Coronary artery (tissue), 2 donors: ENCODE results near the gene FARP2.
"Not testable (repeated sequence)": the region's sequence is repeated elsewhere in the genome, so short reads cannot be mapped to it uniquely, and the experiment has no call there.

ENCODE experiments used
- DNase-seq: peaks from one replicate; pipeline ENCODE4 v3.0.0-alpha.2; 2017; ENCODE audit warnings: low spot score
- H3K27ac ChIP-seq, 2 donors: fragments of 200-600 bp; sonication (generic); one replicate each; pipeline ENCODE4 v1.5.1; 2016 to 2019
- H3K4me3 ChIP-seq: fragments of 200-600 bp; sonication (generic); 2 replicates; pipeline ENCODE4 v1.5.1; 2016; ENCODE audit warnings: mild to moderate bottlenecking, moderate library complexity
- TF ChIP-seq, protein P1 (sequence below): fragments of 200-600 bp; sonication (generic); IDR thresholded peaks from one replicate; pipeline ENCODE4 v1.5.1; 2019; ENCODE audit warnings: antibody characterized with exemption

FARP2 gene

DNA sequence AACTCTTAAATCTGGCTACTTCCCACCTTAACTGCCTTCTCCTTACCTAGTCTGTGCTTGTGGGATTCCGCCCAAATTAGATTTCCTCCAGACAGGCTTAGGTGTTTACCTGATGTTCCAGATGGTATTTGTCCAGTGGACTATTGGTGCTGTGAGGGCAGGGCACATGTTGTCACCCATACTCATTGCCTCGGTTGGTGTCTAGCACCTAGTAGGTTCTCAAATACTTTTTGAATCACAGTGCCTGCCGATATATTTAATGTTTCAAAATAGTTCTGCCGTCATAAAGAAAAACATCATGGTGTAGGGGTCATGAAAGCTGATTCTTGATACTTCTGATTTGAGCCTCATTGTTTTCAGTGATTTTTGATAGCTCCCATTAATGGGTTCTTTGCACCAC lies 39.3 kb upstream of the FARP2 start:
- Histone ChIP-seq H3K4me3 (peak overlapping the region; percentile 86), H3K27ac (peak overlapping the region; percentile 90 to 96)
- TF ChIP-seq, protein P1, sequence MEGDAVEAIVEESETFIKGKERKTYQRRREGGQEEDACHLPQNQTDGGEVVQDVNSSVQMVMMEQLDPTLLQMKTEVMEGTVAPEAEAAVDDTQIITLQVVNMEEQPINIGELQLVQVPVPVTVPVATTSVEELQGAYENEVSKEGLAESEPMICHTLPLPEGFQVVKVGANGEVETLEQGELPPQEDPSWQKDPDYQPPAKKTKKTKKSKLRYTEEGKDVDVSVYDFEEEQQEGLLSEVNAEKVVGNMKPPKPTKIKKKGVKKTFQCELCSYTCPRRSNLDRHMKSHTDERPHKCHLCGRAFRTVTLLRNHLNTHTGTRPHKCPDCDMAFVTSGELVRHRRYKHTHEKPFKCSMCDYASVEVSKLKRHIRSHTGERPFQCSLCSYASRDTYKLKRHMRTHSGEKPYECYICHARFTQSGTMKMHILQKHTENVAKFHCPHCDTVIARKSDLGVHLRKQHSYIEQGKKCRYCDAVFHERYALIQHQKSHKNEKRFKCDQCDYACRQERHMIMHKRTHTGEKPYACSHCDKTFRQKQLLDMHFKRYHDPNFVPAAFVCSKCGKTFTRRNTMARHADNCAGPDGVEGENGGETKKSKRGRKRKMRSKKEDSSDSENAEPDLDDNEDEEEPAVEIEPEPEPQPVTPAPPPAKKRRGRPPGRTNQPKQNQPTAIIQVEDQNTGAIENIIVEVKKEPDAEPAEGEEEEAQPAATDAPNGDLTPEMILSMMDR, result no peak
- DNase-seq, result no peak

DNA sequence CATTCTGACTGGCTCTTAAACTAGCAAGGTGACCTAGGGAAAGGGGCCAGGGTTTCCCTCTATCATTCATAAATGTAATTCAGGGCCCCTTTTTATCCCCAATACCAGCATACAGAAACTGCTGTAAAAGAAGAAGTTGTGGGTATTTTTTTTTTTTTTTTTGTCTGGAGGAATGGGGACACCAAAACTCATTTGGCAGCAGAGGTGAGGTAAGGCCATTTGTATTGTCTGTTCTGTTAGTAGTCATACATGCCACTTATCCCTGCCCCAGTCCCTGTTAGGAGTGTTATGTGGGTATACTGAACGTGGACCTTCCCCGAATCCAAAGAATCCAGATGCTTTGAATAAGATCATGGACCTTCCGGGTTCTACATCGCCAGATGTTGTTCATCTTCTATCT lies 38.7 kb upstream of the FARP2 start:
- Histone ChIP-seq H3K4me3 (peak overlapping the region; percentile 86), H3K27ac (peak overlapping the region; percentile 90 to 96)
- DNase-seq, result no peak
- TF ChIP-seq, protein P1, result no peak

DNA sequence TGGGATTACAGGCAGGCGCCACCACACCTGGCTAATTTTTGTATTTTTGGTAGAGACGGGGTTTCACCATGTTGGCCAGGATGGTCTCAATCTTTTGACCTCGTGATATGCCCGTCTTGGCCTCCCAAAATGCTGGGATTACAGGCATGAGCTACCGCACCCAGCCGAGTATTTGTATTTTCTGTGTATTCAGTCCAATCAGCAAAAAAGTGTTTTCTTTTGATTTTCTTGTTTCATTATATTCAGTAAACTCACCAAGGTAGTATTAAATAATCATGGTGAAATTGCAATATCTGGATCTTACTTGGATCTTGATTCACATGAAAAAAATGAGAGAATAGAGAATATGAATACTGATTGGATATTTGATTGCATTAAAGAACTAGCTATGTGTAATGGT lies 37.3 kb upstream of the FARP2 start:
- H3K4me3 ChIP-seq, DNase-seq, H3K27ac ChIP-seq: not testable (repeated sequence)

DNA sequence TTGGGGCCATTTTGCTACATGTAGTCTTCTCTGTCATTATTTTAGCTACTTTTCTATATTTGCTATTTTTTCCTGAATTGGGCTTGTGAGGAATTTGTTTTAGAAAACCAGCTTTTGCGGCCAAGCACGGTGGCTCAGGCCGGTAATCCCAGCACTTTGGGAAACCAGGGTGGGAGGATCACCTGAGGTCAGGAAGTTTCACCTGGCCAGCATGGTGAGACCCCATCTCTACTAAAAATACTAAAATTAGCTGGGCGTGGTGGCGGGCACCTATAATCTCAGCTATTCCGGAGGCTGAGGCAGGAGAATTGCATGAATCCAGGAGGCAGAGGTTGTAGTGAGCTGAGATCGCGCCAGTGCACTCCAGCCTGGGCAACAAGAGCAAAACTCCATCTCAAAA lies 35.7 kb upstream of the FARP2 start:
- no peak overlapping the region for H3K27ac ChIP-seq
- no peak for DNase-seq
- peak overlapping the region; percentile 6 for H3K4me3 ChIP-seq

DNA sequence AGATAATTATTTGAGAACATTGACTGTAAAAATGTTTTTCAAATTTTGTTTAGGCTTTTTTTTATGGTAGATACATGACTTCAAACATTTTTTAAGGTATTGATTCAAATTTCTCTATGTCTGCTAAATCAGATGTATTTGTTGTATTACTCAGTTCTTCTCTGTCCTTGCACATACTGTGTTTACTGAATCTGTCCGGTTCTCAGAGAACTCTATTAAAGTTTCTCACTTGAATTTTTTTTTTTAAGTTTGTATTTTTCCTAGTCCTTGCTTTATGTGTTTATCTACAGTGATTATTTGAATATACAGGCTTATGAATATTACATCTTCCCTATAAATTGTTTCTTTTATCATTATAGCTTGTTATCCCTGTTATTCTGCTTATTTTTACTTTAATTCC lies 35.1 kb upstream of the FARP2 start:
- Histone ChIP-seq H3K27ac (no peak overlapping the region), H3K4me3 (no peak overlapping the region)
- DNase-seq, result no peak
- TF ChIP-seq, protein P1, result no peak

More for the DNA sequence above, 35.7 kb upstream of the FARP2 start:
- TF ChIP-seq, protein P1, result no peak

DNA sequence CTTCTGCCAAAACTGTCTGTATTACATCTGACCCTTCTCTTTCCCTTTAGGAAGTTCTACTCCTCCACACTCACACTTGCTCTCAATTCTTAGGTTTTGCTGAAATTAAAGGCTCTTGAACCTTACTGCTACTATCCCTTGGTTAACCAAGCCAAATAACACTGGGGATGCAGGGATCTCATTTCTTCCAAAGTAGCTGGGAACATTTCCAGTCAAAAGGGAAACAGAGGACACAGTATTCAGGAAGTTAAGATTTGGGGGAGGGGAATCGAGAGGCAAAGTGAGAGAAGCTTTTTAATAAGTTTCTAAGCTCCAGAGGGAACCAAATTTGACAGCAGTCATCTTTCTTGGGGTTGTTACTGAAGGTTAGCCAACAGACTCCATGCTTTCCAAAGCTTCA lies 34.2 kb upstream of the FARP2 start:
- DNase-seq, result no peak
- TF ChIP-seq, protein P1, result no peak
- Histone ChIP-seq H3K27ac (no peak overlapping the region), H3K4me3 (no peak overlapping the region)

DNA sequence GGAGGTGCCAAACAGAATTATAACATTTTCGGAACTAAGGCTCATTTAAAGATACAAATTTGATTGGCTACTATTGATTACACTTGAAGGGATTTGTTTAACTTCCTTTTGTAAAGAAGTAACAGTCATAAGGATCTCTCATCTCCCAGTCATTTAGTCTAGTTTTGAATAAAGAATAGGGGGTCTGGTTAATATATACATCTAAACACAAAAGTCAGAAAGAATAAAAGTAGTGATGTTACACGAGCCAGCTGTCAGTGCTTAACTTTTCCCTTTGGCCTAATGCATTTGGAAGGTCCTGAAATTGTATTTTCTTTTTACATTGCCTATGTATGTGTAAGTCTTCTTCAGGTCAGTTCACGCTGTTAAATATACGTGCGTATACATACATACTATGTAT lies 32.3 kb upstream of the FARP2 start:
- Histone ChIP-seq H3K4me3 (no peak overlapping the region), H3K27ac (no peak overlapping the region)
- no peak for DNase-seq
- TF ChIP-seq, protein P1, result no peak

DNA sequence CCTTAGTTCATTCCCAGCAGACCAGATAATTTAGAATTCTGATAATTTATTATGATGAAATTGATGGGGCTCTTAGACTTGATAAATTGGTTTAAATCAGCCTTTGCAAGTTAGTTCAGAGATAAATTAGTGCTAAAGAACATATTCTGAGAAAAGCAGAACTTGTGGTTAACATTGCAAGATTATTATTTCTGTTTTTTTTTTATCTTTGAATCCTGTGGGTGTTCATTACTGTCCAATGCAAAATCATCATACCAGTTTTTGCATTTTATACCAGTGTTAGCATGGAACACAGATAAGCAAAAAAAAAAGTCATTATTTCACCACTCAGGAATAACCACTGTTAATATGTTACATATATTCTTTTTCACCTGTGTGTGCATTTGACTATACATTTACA lies 31.3 kb upstream of the FARP2 start:
- TF ChIP-seq, protein P1, result no peak
- no peak overlapping the region for H3K27ac ChIP-seq
- H3K4me3 ChIP-seq, result no peak overlapping the region
- DNase-seq, result no peak
